Stimulated activated CD8-positive, alpha-beta memory T cell treated with anti-CD3 and anti-CD28 coated beads, Interleukin-12 subunit alpha, Interleukin-12 subunit beta, amount 100 ng/mL, for 24 hours (primary cell): Measurements from ENCODE around the gene PEG3.
"Not testable (repeated sequence)": the region's sequence is repeated elsewhere in the genome, so short reads cannot be mapped to it uniquely, and the experiment has no call there.

ENCODE experiments used
- DNase-seq: peaks from one replicate; pipeline ENCODE4 v3.0.0-alpha.2; 2020; ENCODE audit errors: extremely low read depth

Gene PEG3

DNA sequence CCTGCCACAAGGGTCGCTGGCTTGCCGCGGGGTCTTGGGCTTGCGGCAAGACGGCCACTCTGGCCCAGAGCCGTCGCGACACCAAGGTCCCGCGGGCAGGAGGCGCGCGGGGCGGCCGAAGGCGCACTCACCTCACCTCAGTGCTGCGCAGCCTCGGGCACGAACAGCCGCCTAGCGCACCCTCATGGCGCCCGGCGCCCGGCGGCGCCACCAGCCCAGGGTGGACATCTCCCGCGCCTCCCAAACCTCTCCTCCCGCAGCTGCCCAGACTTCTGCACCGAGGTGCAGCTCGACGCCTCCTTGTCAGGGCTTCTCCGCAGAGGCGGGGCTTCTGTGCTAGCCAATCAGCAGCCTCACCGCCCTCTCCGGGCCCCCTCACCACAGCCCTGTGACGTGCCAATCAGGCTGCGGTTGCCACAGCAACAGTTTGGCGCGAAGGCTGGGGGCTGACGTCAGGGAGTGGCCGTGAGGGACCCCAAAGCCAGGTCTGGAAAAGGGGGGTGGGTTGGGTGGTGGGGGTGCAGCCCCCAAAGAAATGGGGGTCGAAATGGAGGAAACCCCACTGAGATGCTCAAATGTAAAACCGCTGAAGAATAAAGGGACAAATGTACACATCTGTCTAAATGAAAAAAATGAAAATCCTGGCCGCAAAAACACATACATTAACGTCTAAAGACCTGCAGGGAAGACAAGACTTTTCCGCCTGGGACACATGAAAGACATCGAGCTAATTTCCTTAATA is at the start of gene PEG3, which contains the start of gene ZIM2:
Gene PEG3, minus strand, starts transcription at position 276 of the 742 bp plus-strand sequence. CDS start 16,071 bp downstream, outside the sequence.
Gene ZIM2, minus strand, starts transcription at position 276 of the 742 bp plus-strand sequence. CDS start 16,449 bp downstream, outside the sequence.
- DNase-seq, result no peak

DNA sequence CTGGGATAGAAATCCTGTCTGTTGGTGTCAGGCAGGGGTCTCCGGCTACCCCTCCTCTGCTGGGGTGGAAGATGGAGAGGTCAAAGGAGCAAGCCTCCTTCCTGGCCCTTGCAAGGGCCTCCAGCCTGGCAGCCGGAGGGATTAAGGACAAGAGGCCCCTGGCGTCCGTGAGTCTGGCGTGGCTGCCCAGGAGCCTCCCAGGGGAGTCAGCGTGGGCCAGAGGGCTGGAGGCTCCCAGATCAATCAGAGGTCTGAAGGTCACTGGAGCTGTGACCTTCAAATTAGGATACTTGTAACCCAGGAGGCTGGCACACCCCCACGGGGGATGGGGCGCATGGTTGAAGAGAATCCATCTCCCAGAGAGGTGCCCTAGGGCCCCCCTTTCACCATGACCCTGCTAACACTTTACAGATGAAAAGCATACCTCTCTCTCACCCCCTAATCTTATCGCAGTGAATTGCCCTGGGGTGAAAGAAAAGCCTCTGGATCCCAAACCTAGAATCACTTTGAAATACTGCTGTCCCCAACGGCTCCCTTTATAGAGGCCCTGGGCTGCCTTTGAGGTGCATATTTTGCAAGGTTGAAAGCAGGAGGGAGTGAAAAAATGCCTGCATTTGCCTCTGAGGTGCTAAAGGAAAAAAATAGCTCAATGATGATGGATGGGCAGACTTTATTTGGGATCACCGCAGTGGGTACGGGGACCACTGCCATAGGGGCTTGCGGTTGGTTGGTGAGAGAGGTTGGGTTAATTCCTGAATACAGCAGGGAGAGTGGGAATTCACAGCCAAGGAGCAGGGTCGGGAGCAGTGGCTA is 44.9 kb upstream of the PEG3 start:
- DNase-seq, result no peak

DNA sequence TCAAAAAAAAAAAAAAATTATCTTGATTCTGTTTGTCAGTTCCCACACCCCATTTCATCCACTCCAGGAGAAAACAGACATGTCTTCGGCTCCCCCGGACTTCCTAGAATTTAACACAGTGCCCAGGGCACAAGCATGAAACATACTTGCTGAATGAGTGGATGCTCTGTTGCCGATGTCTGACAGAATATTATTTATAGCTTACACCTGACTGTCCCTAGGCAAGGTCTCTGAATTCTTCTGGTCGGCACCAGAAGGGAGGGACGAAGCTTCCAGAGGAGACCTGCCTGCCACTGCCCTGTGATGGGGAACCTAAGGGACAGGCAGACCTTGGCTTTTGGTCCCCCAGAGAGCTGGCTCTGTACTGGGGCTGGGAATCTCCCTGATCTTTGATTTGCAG is 43.9 kb upstream of the PEG3 start:
- DNase-seq, result no peak

DNA sequence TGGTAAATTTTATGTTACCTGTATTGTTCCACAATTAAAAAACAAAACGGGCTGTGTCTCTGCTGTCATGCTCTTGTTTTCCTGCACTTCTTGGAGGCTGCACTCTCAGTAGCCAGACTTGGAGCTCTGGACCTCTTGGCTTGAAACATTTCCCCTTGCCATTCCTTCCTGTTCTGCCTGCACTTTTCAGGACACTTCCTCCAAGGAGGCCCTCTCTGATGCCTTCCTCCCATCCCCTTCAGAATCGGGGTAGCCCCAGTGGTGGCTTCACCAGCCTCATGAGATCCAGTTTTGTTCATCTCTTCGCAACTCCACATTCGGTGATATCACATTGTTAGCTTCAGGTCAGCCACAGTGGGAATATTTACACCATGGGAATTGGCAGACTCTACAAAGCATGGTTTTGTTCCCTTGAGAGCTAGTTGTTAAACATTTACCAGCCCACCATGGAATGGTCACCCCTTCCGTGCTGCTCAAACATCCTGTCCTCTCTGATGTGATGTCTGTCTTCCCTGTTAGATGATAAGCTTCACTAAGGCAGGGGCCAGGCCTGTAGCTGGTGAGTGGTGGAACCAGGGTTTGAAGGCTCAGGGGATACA is 40.2 kb upstream of the PEG3 start:
- DNase-seq, result no peak

DNA sequence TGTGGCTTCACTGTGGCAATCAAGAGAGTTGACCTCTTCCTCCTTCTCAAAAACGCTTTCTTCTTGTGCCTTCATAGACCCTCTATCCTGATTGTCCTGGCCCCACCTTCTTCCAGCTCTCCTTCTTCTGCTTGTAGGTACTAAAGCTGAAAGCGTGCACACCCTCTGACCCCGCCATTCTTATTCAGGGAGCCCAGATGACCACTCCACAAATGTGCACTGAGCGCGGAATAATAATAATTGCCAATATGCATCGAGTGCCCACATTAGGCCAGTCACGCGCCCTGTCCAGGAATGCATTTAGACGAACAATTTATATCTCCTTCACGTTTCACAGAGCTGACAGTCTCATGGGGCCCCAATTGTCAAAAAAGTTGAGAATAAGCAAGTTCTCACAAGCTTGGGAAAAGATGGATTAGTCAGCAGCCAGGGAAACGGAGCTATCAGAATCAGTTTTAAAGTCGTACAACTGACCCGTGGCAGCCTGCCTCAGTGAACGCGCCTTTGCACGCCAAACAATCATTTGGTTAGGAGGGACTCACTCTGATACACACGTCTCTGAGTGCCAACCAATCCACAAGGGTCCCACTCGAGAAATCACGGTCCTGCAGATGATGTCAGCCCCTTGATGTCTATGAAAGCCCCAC is 36.7 kb upstream of the PEG3 start:
- DNase-seq, result no peak

DNA sequence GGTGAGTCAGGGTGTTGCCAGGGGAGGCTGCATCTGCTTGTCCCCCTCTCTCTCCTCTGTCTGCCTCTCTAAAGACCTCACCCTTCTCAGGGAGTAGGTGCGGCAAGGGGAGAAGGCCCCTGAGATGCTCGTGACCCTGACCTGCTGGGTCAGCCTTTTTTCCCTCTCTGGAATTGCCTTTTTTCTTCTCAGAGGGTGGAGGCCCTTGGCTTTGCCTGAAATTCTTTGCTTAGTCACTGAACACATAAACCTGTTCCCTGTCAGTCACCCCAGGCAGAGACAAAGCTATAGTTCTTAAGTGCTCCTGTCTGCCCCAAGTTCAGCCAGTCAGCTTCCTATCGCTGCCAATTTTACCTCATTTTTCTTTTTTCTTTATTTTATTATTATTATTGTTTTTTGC is 35.2 kb upstream of the PEG3 start:
- DNase-seq, result no peak

DNA sequence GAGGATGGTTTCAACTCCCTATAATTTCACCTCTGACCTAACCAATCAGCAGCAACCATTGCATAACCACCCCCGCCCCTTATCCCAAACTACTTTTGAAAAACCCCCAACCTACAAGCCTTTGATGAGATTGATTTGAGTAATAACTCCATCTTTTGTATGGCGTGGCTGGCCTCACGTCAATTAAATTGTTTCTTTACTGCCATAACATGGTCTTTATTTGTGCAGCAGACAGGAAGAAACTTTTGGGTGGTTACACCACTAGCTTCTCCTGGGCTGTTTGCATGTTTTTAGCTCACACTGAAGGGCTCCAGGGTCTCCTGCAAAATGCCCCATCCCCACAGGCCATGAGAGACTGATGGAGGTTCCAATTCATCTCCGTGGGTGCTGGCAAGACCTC is 34.0 kb upstream of the PEG3 start:
- DNase-seq, result no peak

DNA sequence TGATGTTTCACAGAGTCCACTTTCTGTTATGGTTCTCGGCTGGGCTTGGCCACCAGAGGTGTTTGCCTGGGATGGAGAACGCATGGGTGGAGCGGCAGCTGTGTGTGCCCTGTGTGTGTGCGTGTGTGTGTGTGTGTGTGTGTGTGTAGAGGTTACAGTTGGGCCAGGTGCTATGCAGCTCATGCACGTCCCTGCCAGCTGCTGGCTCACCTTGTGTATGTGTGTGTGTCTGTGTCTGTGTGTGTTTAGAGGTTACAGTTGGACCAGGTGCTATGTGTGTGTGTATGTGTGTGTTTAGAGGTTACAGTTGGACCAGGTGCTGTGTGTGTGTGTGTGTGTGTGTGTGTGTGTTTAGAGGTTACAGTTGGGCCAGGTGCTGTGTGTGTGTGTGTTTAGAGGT is 33.0 kb upstream of the PEG3 start:
- no peak for DNase-seq

DNA sequence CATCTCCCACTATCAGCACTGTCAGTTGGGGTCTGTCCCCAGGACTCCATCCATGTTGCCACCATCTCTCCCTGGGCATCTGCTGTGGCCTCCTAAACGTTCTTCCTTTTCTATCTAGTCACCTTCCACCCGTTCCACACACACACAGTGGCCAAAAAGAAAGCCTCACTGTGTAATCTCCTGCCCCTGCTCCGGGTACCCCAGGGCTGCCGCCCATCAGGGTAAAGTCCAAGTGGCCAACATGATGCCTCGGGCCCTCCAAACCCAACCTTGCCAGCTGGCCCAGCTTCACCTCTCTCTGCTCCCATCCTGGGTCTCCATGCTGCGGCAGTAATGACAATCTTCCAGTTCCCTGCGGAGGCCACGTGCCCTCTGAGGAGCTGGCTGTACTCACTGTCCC is 29.4 kb upstream of the PEG3 start:
- DNase-seq, result no peak

DNA sequence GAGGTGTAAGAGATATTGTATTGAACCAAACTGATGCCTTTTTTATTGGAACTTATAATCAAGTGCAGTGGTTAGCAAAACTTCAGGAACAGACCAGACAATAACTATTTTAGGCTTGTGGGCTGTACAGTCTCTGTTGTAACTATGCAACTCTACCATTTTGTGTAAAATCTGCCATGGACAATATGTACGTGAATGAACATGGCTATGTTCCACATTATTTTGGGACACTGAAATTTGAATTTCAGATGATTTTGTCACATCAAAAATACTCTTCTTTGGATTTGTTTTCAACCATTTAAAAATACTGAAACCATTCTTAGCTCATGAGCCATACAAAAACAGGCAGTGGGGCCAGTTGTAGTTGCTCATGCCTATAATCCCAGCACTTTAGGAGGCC is 27.9 kb upstream of the PEG3 start:
- DNase-seq, result no peak

DNA sequence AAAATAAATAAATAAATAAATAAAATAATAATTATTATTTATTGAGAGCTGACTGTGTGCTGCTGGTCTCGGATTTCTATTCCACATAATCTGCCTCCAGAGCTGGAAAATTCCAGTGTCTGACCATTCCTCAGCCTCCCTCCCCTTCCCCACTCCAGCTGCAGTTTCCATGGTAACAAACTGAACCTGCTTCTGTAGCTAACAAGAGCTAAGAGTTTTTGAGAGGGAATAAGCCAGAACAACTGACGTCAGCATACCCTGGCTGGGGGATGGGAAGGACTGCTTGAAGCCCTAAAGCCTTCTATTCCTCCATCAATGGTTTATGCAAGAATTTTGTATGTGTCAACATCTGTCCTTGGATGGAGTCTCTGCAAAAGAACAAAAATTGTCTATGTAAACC is 26.0 kb upstream of the PEG3 start:
- DNase-seq, result no peak

DNA sequence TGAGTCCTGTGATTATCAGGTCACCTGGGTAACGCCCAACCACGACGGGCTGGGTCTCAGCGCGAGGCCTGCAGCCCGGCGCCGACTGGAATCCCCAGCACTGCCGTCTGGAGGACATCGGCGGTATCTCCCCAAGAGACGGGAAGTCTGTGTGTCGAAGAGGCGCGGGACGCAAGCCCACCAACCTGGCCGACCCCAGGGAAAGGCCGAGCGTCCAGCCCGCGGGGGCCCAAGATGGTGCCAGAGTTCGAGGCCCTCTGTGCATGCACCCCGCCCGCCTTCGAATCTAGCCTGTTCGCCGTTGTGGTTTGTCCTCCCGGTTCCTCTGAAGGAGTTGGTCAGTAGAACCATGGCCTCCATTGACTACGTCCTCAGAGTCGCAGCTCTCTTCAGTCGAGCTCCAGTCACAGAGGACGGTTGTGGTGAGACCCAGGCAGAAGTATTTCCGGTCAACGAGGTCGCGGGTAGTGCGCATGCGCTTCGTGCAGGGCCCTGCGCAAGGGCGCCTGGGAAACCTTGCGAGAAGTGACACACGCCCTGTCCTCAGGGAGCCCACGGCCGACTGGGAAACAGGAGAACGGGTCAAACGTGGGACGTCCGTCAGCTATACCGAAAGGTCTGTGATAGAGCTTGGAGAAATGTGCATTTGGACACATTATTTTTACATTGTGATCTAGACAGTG is 24.1 kb upstream of the PEG3 start:
- no peak for DNase-seq

DNA sequence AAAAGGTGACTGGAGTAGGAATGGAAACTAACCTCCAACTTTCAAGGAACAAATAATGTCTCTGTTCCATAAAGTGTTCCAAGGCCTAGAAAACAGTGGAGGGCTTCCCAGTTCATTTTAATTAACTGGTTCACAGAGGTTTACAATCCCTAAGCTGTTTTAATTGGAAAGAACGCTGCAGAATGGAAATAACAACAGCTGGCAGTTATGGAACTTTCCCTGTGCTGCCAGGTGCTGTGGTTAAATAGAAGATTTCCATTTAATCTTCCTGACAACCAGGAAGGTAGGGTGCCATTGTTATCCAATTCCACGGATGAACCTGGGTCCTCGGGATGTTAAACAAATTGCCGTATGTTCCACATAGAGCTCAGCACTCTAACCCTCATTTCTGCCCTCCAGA is 22.2 kb upstream of the PEG3 start:
- DNase-seq, result no peak

DNA sequence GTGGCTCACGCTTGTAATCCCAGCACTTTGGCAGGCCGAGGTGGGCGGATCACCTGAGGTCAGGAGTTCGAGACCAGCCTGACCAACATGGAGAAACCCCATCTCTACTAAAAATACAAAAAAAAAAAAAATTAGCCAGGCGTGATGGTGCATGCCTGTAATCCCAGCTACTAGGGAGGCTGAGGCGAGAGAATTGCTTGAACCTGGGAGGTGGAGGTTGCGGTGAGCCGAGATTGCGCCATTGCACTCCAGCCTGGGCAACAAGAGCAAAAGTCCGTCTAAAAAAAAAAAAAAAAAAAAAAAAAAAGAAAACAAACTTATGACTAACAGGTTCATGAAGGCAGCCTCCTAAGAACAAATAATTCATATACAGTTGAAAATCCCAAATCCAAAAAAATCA is 19.9 kb upstream of the PEG3 start:
- not testable (repeated sequence) for DNase-seq

DNA sequence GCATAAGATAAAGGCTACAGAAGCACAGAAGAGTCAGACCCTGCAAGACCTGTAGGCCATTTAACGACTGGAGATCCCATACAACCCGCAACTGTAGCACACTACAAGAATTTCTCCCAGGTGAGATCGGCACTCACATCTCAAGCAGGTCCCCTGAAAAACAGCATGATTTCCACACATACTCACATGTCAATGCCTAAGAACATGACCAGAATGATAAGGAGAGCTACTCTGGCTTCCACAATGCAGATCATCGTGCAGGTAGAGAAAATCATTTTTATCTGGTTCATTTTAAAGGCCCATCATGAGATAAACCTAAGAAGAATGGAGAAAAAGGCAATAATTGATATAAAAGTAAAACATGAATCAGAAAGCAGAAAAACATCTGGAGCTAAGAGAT is 17.5 kb upstream of the PEG3 start:
- DNase-seq, result no peak

DNA sequence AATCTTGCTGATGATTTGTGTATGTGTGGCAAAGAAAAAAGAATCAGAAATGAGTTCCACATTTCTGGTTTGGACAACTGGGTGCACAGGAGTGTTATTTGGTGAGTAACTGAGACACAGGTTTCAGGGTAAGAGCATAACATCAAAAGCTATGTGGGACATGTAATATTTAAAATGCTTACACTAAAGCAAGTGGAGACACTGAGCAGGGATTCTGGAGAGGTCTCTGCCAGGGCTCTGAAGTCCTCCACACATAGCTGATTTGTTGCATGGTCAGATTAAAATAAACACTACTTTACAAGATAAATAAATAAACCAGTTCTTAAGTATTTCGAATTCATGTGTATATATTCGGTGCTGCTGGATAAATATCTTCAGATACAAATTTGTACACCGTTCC is 16.3 kb upstream of the PEG3 start:
- no peak for DNase-seq

DNA sequence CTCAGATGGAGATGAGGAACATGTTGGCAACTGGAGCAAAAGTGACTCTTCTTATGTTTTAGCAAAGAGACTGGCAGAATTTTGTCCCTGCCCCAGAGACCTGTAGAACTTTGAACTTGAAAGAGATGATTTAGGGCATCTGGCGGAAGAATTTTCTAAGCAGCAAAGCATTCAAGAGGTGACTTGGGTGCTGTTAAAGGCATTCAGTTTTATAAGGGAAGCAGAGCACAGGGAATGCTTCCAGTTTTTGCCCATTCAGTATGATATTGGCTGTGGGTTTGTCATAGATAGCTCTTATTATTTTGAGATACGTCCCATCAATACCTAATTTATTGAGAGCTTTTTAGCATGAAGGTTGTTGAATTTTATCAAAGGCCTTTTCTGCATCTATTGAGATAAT is 11.8 kb upstream of the PEG3 start:
- not testable (repeated sequence) for DNase-seq

DNA sequence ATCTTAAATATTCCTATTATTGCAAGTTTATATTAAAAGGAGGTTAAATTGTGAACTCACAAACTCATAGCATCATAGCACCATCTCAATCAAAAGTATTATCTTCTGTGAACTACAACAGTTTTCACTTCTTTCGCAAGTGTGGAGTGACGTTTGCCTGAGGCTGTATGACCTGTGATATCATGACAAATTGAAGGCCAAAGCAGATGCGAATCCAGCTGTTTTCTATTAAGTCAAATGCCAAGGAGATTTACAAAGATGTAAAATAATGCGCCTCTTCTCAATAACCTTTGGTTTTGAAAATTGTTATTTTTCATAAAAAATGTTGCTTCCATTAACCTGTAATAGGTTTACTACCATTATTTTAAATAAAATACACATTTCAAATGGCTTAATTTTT is 7.6 kb upstream of the PEG3 start:
- no peak for DNase-seq

DNA sequence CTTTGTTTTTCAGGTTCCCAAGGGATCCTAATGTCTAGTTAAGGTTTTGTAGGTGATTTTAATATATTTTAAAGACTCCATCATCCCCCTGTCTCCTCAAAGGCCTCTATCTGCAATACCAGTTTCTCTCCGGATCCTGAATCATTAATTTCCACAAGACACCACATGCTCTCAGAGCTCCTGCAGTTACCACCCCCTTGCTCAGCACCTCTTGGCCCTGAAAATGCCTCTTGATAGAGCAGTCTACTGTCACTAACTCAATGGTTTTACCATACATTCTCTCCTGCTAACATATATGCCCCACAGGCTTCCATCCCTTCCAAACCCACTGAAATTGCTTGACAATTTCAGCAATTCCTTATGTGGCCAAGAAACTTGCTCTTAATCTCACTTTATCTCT is 1.9 kb upstream of the PEG3 start:
- DNase-seq, result no peak

DNA sequence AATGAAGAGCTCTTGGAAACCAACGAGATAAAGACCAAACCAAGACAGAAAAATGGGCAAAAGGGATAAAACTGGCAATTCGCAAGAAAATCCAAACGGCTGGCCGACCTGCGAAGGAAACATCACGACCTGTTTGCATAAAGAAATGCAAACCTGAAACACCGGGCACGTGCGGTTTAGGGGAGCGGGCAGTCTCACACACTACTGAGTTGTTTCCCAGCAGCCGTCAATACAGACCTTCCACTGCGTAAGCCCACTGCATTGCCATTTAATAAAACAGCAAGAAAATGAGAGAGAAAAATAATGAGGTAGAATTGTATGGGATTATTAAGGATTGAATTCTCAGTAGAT is 642 bp upstream of the PEG3 start:
- DNase-seq, result no peak

DNA sequence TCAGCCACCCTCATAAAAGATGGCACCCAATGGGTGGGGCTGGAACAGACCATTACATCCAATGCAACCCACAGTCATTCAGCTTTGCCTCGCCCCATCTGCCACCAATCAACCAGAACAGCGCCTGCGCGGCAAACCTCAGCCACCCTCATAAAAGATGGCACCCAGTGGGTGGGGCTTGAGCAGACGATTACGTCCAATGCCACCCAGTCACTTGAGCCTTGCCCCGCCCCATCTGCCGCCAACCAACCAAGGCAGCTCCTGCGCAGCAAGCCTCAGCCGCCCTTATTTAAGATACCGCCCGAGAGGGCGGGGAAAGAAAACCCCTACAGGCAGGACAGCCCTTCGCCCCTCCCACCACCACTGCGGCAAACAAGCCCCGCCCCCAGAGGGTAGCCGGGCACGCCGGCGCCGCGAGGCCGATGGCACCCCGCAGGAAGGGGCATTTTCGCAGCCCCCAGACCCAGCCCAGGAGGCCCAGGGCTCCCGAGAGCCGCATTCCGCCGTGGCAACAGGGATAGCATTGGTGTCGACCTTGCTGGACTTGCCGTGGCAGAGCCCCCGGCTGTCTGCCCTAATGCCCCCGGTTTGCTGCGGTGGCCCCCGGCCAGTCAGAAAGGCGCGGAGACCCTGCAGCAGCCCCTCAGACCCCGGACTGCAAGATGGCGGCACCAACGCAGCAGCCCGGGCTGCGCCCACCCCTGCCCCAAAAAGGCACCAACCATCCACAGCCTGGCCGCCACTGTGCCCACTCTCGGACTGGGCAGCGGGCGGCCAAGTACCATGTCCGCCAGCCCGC is 675 bp downstream of the PEG3 start:
- no peak for DNase-seq
